H9 (cell line): ENCODE results near the gene VAMP3. TPM values are rescaled to one million over a fixed set of nuclear protein-coding genes. Genes with fewer than 3 reads are reported as not detected.

ENCODE experiments used
- DNase-seq: peaks from one replicate; pipeline ENCODE4 v3.0.0-alpha.2; 2017
- H2AFZ ChIP-seq: one replicate; pipeline ENCODE4 v1.6.1; 2013; ENCODE audit warnings: mild to moderate bottlenecking, low read length, control low read depth, moderate library complexity
- H2AK5ac ChIP-seq: 2 replicates; pipeline ENCODE4 v1.6.1; 2013; ENCODE audit warnings: low read length, control low read depth, mixed read lengths; ENCODE audit not compliant: insufficient read length
- H2BK120ac ChIP-seq: one replicate; pipeline ENCODE4 v1.6.1; 2013; ENCODE audit warnings: low read depth, mild to moderate bottlenecking, low read length, control low read depth, inconsistent platforms; ENCODE audit not compliant: poor library complexity, severe bottlenecking
- H2BK12ac ChIP-seq: 2 replicates; pipeline ENCODE4 v1.6.1; 2013; ENCODE audit warnings: low read length, control low read depth, mixed read lengths, low read depth; ENCODE audit not compliant: insufficient read length
- H2BK15ac ChIP-seq: 2 replicates; pipeline ENCODE4 v1.6.1; 2013; ENCODE audit warnings: low read depth, low read length, control low read depth
- H2BK20ac ChIP-seq: one replicate; pipeline ENCODE4 v1.6.1; 2013; ENCODE audit warnings: low read depth, mild to moderate bottlenecking, low read length, control low read depth, inconsistent platforms; ENCODE audit not compliant: poor library complexity, severe bottlenecking
- H2BK5ac ChIP-seq: 2 replicates; pipeline ENCODE4 v1.6.1; 2013; ENCODE audit warnings: low read length, control low read depth, mixed read lengths; ENCODE audit not compliant: insufficient read length
- H3K14ac ChIP-seq: 2 replicates; pipeline ENCODE4 v1.6.1; 2013; ENCODE audit warnings: low read length, control low read depth; ENCODE audit not compliant: insufficient read depth
- H3K18ac ChIP-seq: 2 replicates; pipeline ENCODE4 v1.6.1; 2013; ENCODE audit warnings: low read depth, mild to moderate bottlenecking, mixed read lengths, low read length, control low read depth; ENCODE audit not compliant: insufficient read length
- H3K23ac ChIP-seq: 2 replicates; pipeline ENCODE4 v1.6.1; 2013; ENCODE audit warnings: low read length, control low read depth, mixed read lengths, low read depth; ENCODE audit not compliant: insufficient read length
- H3K23me2 ChIP-seq: 2 replicates; pipeline ENCODE4 v1.6.1; 2013; ENCODE audit warnings: low read depth, mild to moderate bottlenecking, mixed read lengths, low read length, control low read depth; ENCODE audit not compliant: insufficient read length, poor library complexity, severe bottlenecking
- H3K27ac ChIP-seq: 2 replicates; pipeline ENCODE4 v1.5.1; 2013; ENCODE audit warnings: low read length, control low read depth, mixed read lengths, low read depth; ENCODE audit not compliant: insufficient read length
- H3K27me3 ChIP-seq: 2 replicates; pipeline ENCODE4 v1.6.1; 2013; ENCODE audit warnings: low read length, control low read depth, inconsistent platforms; ENCODE audit not compliant: insufficient read depth
- H3K4ac ChIP-seq: 2 replicates; pipeline ENCODE4 v1.6.1; 2013; ENCODE audit warnings: low read depth, mild to moderate bottlenecking, control low read depth, inconsistent platforms, low read length, moderate library complexity
- H3K4me1 ChIP-seq: 2 replicates; pipeline ENCODE4 v1.6.1; 2013; ENCODE audit warnings: low read length, control low read depth, inconsistent platforms; ENCODE audit not compliant: insufficient read depth
- H3K4me2 ChIP-seq: 2 replicates; pipeline ENCODE4 v1.6.1; 2013; ENCODE audit warnings: low read length, control low read depth, mixed read lengths; ENCODE audit not compliant: insufficient read length, insufficient read depth
- H3K56ac ChIP-seq: 2 replicates; pipeline ENCODE4 v1.6.1; 2013; ENCODE audit warnings: low read depth, mild to moderate bottlenecking, mixed read lengths, low read length, control low read depth; ENCODE audit not compliant: insufficient read length
- H3K79me1 ChIP-seq: 2 replicates; pipeline ENCODE4 v1.6.1; 2013; ENCODE audit warnings: low read depth, mild to moderate bottlenecking, moderate library complexity, low read length, control low read depth, inconsistent platforms; ENCODE audit not compliant: insufficient read depth, poor library complexity, severe bottlenecking
- H3K79me2 ChIP-seq: 2 replicates; pipeline ENCODE4 v1.6.1; 2013; ENCODE audit warnings: low read length, control low read depth, inconsistent platforms; ENCODE audit not compliant: insufficient read depth
- H3K9ac ChIP-seq: 2 replicates; pipeline ENCODE4 v1.6.1; 2013; ENCODE audit warnings: low read length, control low read depth, mixed read lengths; ENCODE audit not compliant: insufficient read length; ENCODE audit errors: extremely low read depth
- H3K9me3 ChIP-seq: one replicate; pipeline ENCODE4 v1.6.1; 2013; ENCODE audit warnings: low read depth, low read length, inconsistent platforms; ENCODE audit not compliant: control insufficient read depth
- H3T11ph ChIP-seq: one replicate; pipeline ENCODE4 v1.6.1; 2013; ENCODE audit warnings: mild to moderate bottlenecking, low read length, control low read depth, inconsistent platforms
- H4K20me1 ChIP-seq: one replicate; pipeline ENCODE4 v1.6.1; 2013; ENCODE audit not compliant: control insufficient read depth, insufficient read length, insufficient read depth
- H4K5ac ChIP-seq: 2 replicates; pipeline ENCODE4 v1.6.1; 2013; ENCODE audit warnings: low read depth, mild to moderate bottlenecking, mixed read lengths, low read length, control low read depth; ENCODE audit not compliant: insufficient read length
- H4K8ac ChIP-seq: replicated peaks from 2 replicates; pipeline ENCODE4 v1.6.1; 2013; ENCODE audit warnings: low read length, control low read depth, mixed read lengths, low read depth; ENCODE audit not compliant: insufficient read length
- H4K91ac ChIP-seq: 2 replicates; pipeline ENCODE4 v1.6.1; 2013; ENCODE audit warnings: low read depth, mild to moderate bottlenecking, moderate library complexity, mixed read lengths, low read length, control low read depth; ENCODE audit not compliant: insufficient read length
- H3K27ac Mint-ChIP-seq, 3 experiments: 2 replicates in 2 of 3; 3 replicates in 1 of 3; pipeline ENCODE4 v1.8.0; 2020 to 2021; ENCODE audit warnings: mixed read lengths in 3 of 3, mild to moderate bottlenecking in 1 of 3, moderate library complexity in 1 of 3
- H3K27me3 Mint-ChIP-seq: 2 replicates; pipeline ENCODE4 v1.8.0; 2021; ENCODE audit warnings: low read depth, mild to moderate bottlenecking, moderate library complexity, mixed read lengths
- H3K36me3 Mint-ChIP-seq, 3 experiments: 2 replicates in 2 of 3; 3 replicates in 1 of 3; pipeline ENCODE4 v1.8.0; 2020 to 2021; ENCODE audit warnings: low read depth in 3 of 3, mixed read lengths in 3 of 3; ENCODE audit not compliant: insufficient read depth in 1 of 3
- H3K4me1 Mint-ChIP-seq, 2 experiments: 2 replicates each; pipeline ENCODE4 v1.8.0; 2020; ENCODE audit warnings: mixed read lengths in 2 of 2
- H3K4me3 Mint-ChIP-seq, 2 experiments: 2 replicates in 1 of 2; 3 replicates in 1 of 2; pipeline ENCODE4 v1.8.0; 2020 to 2021; ENCODE audit warnings: mild to moderate bottlenecking in 2 of 2, mixed read lengths in 2 of 2, moderate library complexity in 1 of 2
- H3K9me3 Mint-ChIP-seq, 2 experiments: 2 replicates in 1 of 2; 3 replicates in 1 of 2; pipeline ENCODE4 v1.8.0; 2020; ENCODE audit warnings: mild to moderate bottlenecking in 2 of 2, mixed read lengths in 2 of 2, moderate library complexity in 1 of 2
- WGBS: extraction: QIAGEN DNeasy Blood & Tissue Kit; methylation state at CpG from one replicate; pipeline ENCODE4 v1.1.7; 2013; ENCODE audit warnings: missing lambda C conversion rate, low lambda C conversion rate, mixed read lengths; ENCODE audit not compliant: insufficient read length; ENCODE audit errors: extremely low coverage; 5-methylcytosine and 5-hydroxymethylcytosine counted together
- total RNA-seq: library from RNA; stranded (reverse); gene quantifications from 2 replicates; pipeline ENCODE4 v1.2.1, GENCODE V29; 2021
- TF ChIP-seq, protein P1 (sequence below): fragments of 200-600 bp; sonication (generic); conservative IDR thresholded peaks from 3 replicates; pipeline ENCODE4 v1.8.0; 2021; ENCODE audit warnings: antibody characterized with exemption, mild to moderate bottlenecking

VAMP3 gene
- total RNA-seq, 1 experiment from 2014 or later = 42.9 TPM

DNA sequence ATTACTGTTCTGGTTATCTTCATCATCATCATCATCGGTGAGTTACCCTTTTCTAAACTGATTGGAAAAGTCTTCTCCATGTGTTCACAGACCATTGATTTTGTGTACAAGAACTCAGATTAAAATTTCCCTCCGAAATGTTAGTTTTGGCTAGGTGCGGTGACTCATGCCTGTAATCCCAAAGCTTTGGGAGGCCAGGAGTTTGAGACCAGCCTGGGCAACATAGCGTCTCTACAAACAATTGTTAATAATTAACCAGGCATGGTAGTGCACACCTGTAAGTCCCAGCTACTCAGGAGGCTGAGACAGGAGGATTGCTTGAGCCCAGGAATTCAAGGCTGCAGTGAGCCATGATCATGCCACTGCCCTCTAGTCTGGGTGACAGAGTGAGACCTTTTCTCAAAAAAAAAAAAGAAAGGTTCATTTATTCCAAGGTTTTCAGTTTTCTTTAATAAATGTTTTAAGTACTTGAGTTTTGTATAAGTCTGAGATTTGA lies 7.1 kb downstream of the VAMP3 start:
- Histone ChIP-seq H3K27me3 (no peaks in the 10 kb centered on the region), H2BK12ac (no peak overlapping the region), H2BK120ac (no peak overlapping the region), H3K9ac (no peak overlapping the region), H3K4me2 (no peak overlapping the region), H3K23me2 (peaks cover 3% of the 10 kb centered on the region), H3K79me1 (no peaks in the 10 kb centered on the region), H4K8ac (no peak overlapping the region), H2BK15ac (no peak overlapping the region), H3K27ac (no peak overlapping the region), H2AFZ (no peak overlapping the region), H2BK20ac (no peak overlapping the region), H3K14ac (no peak overlapping the region), H4K5ac (no peak overlapping the region), H3K4ac (no peak overlapping the region), H3K4me1 (no peaks in the 10 kb centered on the region), H3K56ac (no peak overlapping the region), H3T11ph (no peak overlapping the region), H2AK5ac (no peak overlapping the region), H2BK5ac (no peak overlapping the region), H4K20me1 (no peaks in the 10 kb centered on the region), H4K91ac (no peak overlapping the region), H3K79me2 (no peaks in the 10 kb centered on the region), H3K18ac (no peak overlapping the region), H3K9me3 (no peaks in the 10 kb centered on the region), H3K23ac (no peak overlapping the region)
- peaks cover 31 to 66% (median 60%) of the 10 kb centered on the region in 3 experiments for H3K36me3 Mint-ChIP-seq
- H3K9me3 Mint-ChIP-seq = peaks cover 0 to 2% of the 10 kb centered on the region in 2 experiments; a peak in 2 of 5 replicates
- H3K4me1 Mint-ChIP-seq = peaks cover 0 to 7% of the 10 kb centered on the region in 2 experiments; a peak in 2 of 4 replicates
- no peak for DNase-seq
- TF ChIP-seq, protein P1, sequence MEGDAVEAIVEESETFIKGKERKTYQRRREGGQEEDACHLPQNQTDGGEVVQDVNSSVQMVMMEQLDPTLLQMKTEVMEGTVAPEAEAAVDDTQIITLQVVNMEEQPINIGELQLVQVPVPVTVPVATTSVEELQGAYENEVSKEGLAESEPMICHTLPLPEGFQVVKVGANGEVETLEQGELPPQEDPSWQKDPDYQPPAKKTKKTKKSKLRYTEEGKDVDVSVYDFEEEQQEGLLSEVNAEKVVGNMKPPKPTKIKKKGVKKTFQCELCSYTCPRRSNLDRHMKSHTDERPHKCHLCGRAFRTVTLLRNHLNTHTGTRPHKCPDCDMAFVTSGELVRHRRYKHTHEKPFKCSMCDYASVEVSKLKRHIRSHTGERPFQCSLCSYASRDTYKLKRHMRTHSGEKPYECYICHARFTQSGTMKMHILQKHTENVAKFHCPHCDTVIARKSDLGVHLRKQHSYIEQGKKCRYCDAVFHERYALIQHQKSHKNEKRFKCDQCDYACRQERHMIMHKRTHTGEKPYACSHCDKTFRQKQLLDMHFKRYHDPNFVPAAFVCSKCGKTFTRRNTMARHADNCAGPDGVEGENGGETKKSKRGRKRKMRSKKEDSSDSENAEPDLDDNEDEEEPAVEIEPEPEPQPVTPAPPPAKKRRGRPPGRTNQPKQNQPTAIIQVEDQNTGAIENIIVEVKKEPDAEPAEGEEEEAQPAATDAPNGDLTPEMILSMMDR = no peak
- no peak overlapping the region for H3K4me3 Mint-ChIP-seq
- H3K27ac Mint-ChIP-seq = no peak overlapping the region
- WGBS = no CpG with 5 or more reads among the region's 4 CpGs
- H3K27me3 Mint-ChIP-seq = no peaks in the 10 kb centered on the region
